GM18867 (cell line): ENCODE measurements around the gene TACC2.
"Not testable (repeated sequence)": the region's sequence is repeated elsewhere in the genome, so short reads cannot be mapped to it uniquely, and the experiment has no call there.

Experiments
- ATAC-seq: cut with Tn5 transposase; IDR thresholded peaks from one replicate; pipeline ENCODE4 v1.9.1; 2021; ENCODE audit warnings: mild to moderate bottlenecking, moderate library complexity; ENCODE audit not compliant: unreplicated experiment

The TACC2 gene

DNA sequence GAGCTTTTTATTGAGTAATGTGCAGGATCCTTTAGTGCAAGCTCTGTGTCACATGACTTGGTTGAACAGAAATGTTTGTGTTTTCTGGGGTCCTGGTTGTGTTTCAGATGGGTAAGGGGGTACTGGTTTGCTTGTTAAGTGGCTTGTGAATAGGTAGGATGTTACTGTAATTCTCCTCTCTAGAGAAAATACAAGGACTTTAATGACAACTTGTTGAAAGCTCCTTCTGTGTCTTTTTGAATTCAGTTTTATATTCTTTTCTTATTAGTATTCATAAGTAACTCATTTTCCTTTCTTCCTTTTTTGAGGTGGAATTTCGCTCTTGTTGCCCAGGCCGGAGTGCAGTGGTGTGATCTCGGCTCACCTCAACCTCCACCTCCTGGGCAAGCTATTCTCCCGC lies 196.7 kb downstream of the TACC2 start:
- ATAC-seq = no peak

- no peak for ATAC-seq
These were observed 198.2 kb downstream of the TACC2 start for GRCh38 chr10:122186816-122187810.

- no peak for ATAC-seq
These were observed 199.7 kb downstream of the TACC2 start for GRCh38 chr10:122188706-122189105.

DNA sequence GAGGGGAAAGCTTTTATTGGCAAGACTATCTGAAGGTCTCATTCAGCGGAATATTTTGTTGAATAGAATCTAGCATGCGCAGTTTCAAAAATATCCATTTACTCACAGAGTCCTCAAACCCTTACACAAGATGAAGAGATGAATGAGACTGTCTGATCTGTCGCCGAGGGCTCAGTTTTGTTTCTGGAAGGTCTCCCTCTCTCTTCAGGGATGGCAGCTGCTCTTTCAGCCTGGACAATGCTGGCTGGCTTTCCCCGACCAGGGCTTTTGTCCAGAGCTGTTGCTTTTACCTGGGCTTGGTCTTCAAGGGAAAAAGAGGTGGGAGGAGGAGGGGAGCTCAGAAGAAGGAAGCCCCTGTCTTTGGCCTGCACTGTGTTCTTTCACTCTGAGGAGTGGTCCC lies 200.2 kb downstream of the TACC2 start:
- no peak for ATAC-seq

GRCh38 chr10:122190176-122190943 lies 201.4 kb downstream of the TACC2 start:
- ATAC-seq = no peak

GRCh38 chr10:122191936-122192541 lies 203.1 kb downstream of the TACC2 start:
- ATAC-seq = no peak

DNA sequence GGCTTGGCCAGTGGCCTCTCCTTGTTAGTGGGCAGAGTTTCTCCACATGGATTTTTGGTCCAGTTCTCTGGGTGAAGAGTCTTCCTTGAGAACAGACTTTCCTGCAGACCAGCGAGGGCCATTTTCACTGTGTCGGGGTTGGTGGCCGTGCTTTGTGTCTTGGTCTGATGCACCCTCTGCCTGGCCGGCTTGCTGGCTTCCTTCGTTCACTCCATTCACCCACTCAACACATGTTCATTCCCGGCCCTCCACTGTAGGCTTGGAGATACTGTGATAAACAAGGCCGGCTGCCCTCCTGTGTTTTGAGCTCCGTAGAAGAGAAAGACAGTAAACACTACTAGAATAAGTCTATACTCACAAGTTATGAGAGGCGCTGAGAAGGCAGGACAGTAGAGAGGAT lies 205.3 kb downstream of the TACC2 start:
- ATAC-seq = no peak

DNA sequence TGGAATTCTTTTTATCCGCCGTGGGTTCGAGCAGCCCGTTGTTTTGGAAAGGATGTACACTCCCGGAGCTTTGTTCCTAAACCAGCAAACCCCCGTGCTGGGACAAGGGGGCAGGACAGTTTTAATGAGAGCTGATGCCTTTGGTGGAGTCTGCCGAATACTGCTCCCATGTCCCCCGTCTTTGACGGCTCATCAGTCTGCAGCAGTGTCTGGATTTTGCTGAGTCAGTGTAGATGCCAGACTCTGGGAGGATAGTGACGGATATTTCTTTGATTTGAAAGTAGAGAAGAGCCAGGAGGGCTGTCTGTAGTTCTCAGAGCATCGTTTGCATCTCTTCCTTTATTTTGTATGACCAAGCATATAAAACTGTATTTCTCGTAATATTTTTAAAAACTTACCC lies 207.3 kb downstream of the TACC2 start:
- ATAC-seq = no peak

DNA sequence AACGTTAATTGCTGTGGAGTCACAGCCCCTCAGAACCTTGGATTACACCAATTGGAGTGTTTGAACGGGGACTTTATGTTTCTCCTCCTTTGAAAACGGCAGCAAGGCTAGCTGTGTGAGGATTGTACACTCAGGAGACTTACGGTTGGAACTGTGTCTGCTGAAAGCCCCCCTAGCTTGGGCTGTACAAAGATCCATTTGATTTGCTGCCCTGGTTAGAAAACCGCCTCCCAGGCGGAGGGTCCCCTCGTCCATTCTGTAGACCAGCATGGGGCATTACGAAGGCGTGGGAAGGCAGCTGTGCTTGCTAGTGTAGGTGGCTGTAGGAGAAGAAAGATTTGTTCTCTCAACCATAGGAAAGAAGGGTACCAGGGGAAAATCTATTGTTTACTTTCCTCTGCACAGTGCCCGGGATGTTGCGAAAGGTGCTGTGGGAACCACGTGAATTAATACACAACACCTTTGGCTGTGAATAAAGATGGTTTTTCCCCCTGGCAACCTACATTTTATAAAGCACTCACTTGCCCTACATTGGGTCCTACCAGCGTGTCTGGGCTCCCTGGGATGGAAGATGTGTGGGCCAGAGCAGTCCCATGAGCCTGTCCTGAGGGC lies 208.8 kb downstream of the TACC2 start:
- no peak for ATAC-seq

DNA sequence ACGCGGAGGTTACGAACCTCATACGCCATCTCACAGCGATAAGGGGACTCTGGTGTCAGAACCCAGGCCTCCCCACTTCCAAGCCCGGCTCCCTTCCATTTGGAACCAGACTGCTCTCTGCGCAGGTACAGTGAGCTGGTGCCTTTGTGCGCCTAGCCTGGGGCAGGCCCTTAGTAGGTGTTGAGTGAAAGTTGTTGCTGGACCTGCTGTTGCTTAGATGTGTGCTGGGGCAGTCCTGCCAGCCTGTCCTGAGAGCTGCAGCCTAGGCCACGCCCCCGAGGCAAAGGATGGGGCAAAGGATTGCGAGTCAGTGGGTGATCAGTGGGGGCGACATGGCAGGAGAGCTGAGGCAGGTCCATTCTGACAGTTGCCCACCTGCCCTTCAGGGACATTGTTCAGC lies 209.7 kb downstream of the TACC2 start:
- no peak for ATAC-seq

DNA sequence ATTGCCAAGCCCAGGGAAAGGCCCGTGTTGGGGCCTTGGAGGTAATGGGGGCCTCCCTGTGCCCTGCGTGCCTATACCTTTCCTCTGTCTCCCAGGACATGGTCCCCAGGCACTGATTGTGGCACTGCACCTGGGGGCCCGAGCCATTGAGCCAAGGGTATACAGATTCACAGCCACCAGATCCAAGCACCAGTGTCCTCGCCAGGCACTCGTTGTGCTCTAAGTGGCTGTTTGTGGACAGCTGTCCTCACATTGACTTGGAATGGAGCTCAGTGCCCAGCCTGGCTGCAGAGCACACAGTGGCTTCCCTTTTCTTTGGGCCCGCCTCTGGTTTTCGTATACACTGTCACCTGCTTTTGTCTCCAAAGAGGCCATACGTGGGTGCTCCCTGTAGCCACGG lies 210.1 kb downstream of the TACC2 start:
- ATAC-seq = no peak

DNA sequence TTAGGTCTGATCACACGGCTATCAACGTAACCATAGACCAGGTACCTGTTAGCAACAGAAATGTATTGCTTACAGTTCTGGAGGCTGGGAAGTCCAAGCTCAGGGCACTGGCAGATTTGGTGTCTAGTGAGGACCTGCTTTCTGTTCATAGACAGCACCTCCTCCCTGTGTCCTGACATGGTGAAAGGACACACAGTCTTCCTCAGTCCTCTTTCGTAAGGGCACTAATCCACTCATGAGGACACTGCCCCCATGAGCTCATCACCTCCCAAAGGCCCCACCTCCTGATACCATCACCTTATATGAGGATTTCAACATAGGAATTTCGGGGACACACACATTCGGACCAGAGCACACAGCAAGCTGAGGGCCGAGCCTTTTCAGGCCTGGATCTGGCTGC lies 210.7 kb downstream of the TACC2 start:
- no peak for ATAC-seq

DNA sequence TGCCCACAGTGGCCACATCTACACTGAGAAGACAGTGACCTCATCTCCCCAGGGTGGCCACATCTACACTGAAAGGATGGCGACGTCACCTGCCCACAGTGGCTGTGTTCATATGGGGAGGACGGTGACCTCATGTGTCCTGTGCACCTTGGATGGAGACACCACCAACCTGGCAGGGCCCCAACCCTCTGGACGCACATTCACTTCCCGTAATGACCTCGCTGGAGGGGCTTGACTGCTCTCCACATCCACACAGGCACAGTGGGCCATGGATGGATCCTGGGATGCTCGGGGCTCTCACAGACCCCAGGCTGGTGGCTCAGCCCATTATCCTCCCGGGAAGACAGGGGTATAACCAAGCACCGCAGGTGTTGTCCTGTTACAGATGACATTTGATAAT lies 212.4 kb downstream of the TACC2 start:
- ATAC-seq = no peak

- ATAC-seq = not testable (repeated sequence)
These were observed 214.2 kb downstream of the TACC2 start for GRCh38 chr10:122203180-122203579.

- no peak for ATAC-seq
These were observed 215.9 kb downstream of the TACC2 start for GRCh38 chr10:122204691-122205489.

GRCh38 chr10:122206471-122207065 lies 217.6 kb downstream of the TACC2 start:
- ATAC-seq = no peak

DNA sequence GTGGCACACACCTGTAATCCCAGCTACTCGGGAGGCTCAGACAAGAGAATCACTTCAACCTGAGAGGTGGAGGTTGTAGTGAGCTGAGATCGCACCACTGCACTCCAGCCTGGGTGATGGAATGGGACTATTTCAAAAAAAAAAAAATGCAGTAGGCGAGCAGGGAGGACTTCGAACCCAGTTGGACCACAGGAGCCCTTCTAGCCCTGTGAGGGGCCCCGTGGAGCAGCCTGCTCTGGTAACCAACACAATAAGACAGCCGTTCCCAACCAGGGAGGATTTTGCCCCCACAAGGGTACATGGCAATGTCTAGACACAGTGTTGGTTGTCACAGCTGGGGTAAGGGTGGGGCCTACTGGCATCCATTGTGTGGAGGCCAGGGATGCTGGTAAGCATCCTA lies 218.2 kb downstream of the TACC2 start:
- ATAC-seq = no peak

- no peak for ATAC-seq
These were observed 218.6 kb downstream of the TACC2 start for GRCh38 chr10:122207596-122207995.

- no peak for ATAC-seq
These were observed 219.8 kb downstream of the TACC2 start for GRCh38 chr10:122208571-122209430.
